ENCODE measurements around the gene DPY19L2. TPM values are rescaled to one million over a fixed set of nuclear protein-coding genes. Genes with fewer than 3 reads are reported as not detected.
A peak's percentile ranks its signal among the peaks of the same experiment; 100 is the strongest.
"Not testable (repeated sequence)": the region's sequence is repeated elsewhere in the genome, so short reads cannot be mapped to it uniquely, and the experiment has no call there.

DPY19L2 gene
- total RNA-seq, 2 donors from 2014 or later, result 12.2 to 26.4 TPM

GRCh38 chr12:63643381-63644140 is 24.7 kb downstream of the DPY19L2 start:
- peak; percentile 4 for TF ChIP-seq POLR2AphosphoS5 (IDR thresholded peaks at IDR 0.05)
- DNase-seq (ENCODE audit: low spot score); intact Hi-C loops (cut with DNase I): not testable (repeated sequence)

GRCh38 chr12:63624258-63624657 is 44.0 kb downstream of the DPY19L2 start:
- H3K27ac ChIP-seq; H3K4me3 ChIP-seq; H3K9me3 ChIP-seq; H3K4me1 ChIP-seq (replicated peaks); intact Hi-C loops (cut with DNase I); H3K36me3 ChIP-seq; H3K27me3 ChIP-seq (replicated peaks; ENCODE audit: insufficient read depth): not testable (repeated sequence)
- 63% methylated on average over 4 of the region's 4 CpGs for WGBS
- DNase-seq (ENCODE audit: low spot score), result peak; percentile 20

More at GRCh38 chr12:63643381-63644140, 24.7 kb downstream of the DPY19L2 start:
- not testable (repeated sequence) for H3K36me3 ChIP-seq; H3K27me3 ChIP-seq (replicated peaks; ENCODE audit: insufficient read depth); H3K4me1 ChIP-seq (replicated peaks); H3K4me3 ChIP-seq; H3K9me3 ChIP-seq; H3K27ac ChIP-seq
- WGBS, result 42% methylated on average over 5 of the region's 5 CpGs

GRCh38 chr12:63615544-63615943 is 52.7 kb downstream of the DPY19L2 start:
- intact Hi-C loops (cut with DNase I); H3K4me3 ChIP-seq; H3K27ac ChIP-seq; DNase-seq (ENCODE audit: low spot score); H3K36me3 ChIP-seq; H3K27me3 ChIP-seq (replicated peaks; ENCODE audit: insufficient read depth); H3K4me1 ChIP-seq (replicated peaks); H3K9me3 ChIP-seq: not testable (repeated sequence)
- no CpG with 5 or more reads among the region's 1 CpG for WGBS

- 56% methylated on average over 2 of the region's 2 CpGs for WGBS
- DNase-seq (ENCODE audit: low spot score); H3K4me1 ChIP-seq (replicated peaks); intact Hi-C loops (cut with DNase I); H3K36me3 ChIP-seq; H3K27me3 ChIP-seq (replicated peaks; ENCODE audit: insufficient read depth); H3K27ac ChIP-seq; H3K9me3 ChIP-seq; H3K4me3 ChIP-seq: not testable (repeated sequence)
Observed at GRCh38 chr12:63611285-63611684, 57.0 kb downstream of the DPY19L2 start.

GRCh38 chr12:63609281-63609680 is 59.0 kb downstream of the DPY19L2 start:
- intact Hi-C loops (cut with DNase I); DNase-seq (ENCODE audit: low spot score); H3K9me3 ChIP-seq; H3K36me3 ChIP-seq; H3K4me3 ChIP-seq; H3K4me1 ChIP-seq (replicated peaks); H3K27ac ChIP-seq; H3K27me3 ChIP-seq (replicated peaks; ENCODE audit: insufficient read depth): not testable (repeated sequence)

- DNase-seq (ENCODE audit: low spot score); H3K27ac ChIP-seq; H3K4me1 ChIP-seq (replicated peaks); H3K27me3 ChIP-seq (replicated peaks; ENCODE audit: insufficient read depth); intact Hi-C loops (cut with DNase I); H3K4me3 ChIP-seq; H3K36me3 ChIP-seq; H3K9me3 ChIP-seq: not testable (repeated sequence)
- 96% methylated on average over 3 of the region's 3 CpGs for WGBS
Observed at GRCh38 chr12:63604985-63605384, 63.3 kb downstream of the DPY19L2 start.

GRCh38 chr12:63594828-63595227 is 73.5 kb downstream of the DPY19L2 start:
- H3K9me3 ChIP-seq; H3K27ac ChIP-seq; DNase-seq (ENCODE audit: low spot score); H3K27me3 ChIP-seq (replicated peaks; ENCODE audit: insufficient read depth); intact Hi-C loops (cut with DNase I); H3K4me1 ChIP-seq (replicated peaks); H3K4me3 ChIP-seq; H3K36me3 ChIP-seq: not testable (repeated sequence)
- 42% methylated on average over 4 of the region's 4 CpGs for WGBS

- intact Hi-C loops (cut with DNase I); H3K4me3 ChIP-seq; H3K4me1 ChIP-seq (replicated peaks); H3K9me3 ChIP-seq; H3K27me3 ChIP-seq (replicated peaks; ENCODE audit: insufficient read depth); H3K27ac ChIP-seq; H3K36me3 ChIP-seq; DNase-seq (ENCODE audit: low spot score): not testable (repeated sequence)
- WGBS, result 98% methylated on average over 3 of the region's 3 CpGs
Observed at GRCh38 chr12:63584426-63584825, 83.9 kb downstream of the DPY19L2 start.

GRCh38 chr12:63583289-63583688 is 85.0 kb downstream of the DPY19L2 start:
- 90% methylated on average over 1 of the region's 1 CpG for WGBS
- H3K4me3 ChIP-seq; H3K27me3 ChIP-seq (replicated peaks; ENCODE audit: insufficient read depth); H3K4me1 ChIP-seq (replicated peaks); DNase-seq (ENCODE audit: low spot score); H3K36me3 ChIP-seq; H3K27ac ChIP-seq; H3K9me3 ChIP-seq; intact Hi-C loops (cut with DNase I): not testable (repeated sequence)

- intact Hi-C loops (cut with DNase I); H3K4me3 ChIP-seq; H3K9me3 ChIP-seq; H3K4me1 ChIP-seq (replicated peaks); DNase-seq (ENCODE audit: low spot score); H3K36me3 ChIP-seq; H3K27me3 ChIP-seq (replicated peaks; ENCODE audit: insufficient read depth); H3K27ac ChIP-seq: not testable (repeated sequence)
- whole genome bisulfite sequencing, result 76% methylated on average over 2 of the region's 2 CpGs
Observed at GRCh38 chr12:63577631-63578030, 90.7 kb downstream of the DPY19L2 start.

- intact Hi-C loops (cut with DNase I); H3K4me3 ChIP-seq; H3K9me3 ChIP-seq; DNase-seq (ENCODE audit: low spot score); H3K36me3 ChIP-seq; H3K27ac ChIP-seq; H3K4me1 ChIP-seq (replicated peaks); H3K27me3 ChIP-seq (replicated peaks; ENCODE audit: insufficient read depth): not testable (repeated sequence)
- WGBS, result 95% methylated on average over 4 of the region's 4 CpGs
Observed at GRCh38 chr12:63572038-63572437, 96.3 kb downstream of the DPY19L2 start.

GRCh38 chr12:63558445-63558844 is 109.8 kb downstream of the DPY19L2 start:
- H3K27ac ChIP-seq; H3K36me3 ChIP-seq; H3K9me3 ChIP-seq; H3K4me3 ChIP-seq; H3K4me1 ChIP-seq (replicated peaks); DNase-seq (ENCODE audit: low spot score); H3K27me3 ChIP-seq (replicated peaks; ENCODE audit: insufficient read depth); intact Hi-C loops (cut with DNase I): not testable (repeated sequence)
- WGBS, result 94% methylated on average over 6 of the region's 6 CpGs

GRCh38 chr12:63551397-63551796 is 116.9 kb downstream of the DPY19L2 start:
- intact Hi-C loops (cut with DNase I); H3K4me1 ChIP-seq (replicated peaks); DNase-seq (ENCODE audit: low spot score); H3K36me3 ChIP-seq; H3K4me3 ChIP-seq; H3K27ac ChIP-seq; H3K27me3 ChIP-seq (replicated peaks; ENCODE audit: insufficient read depth); H3K9me3 ChIP-seq: not testable (repeated sequence)
- 72% methylated on average over 13 of the region's 13 CpGs for whole genome bisulfite sequencing
